Right lobe of liver (tissue), 4 donors: ENCODE measurements around the gene TFPT.
"Not testable (repeated sequence)": the region's sequence is repeated elsewhere in the genome, so short reads cannot be mapped to it uniquely, and the experiment has no call there.

Experiments used
- CTCF ChIP-seq, 4 donors: fragments of 200-600 bp in 3 of 4; fragments of 450-650 bp in 1 of 4; IDR thresholded peaks; one replicate each; pipeline versions ENCODE4 v1.5.1 to v1.8.0; 2016 to 2022; ENCODE audit warnings: antibody characterized with exemption in 4 of 4, mild to moderate bottlenecking in 2 of 4
- POLR2A ChIP-seq: fragments of 450-650 bp; IDR thresholded peaks from one replicate; pipeline ENCODE4 v1.6.1; 2017; ENCODE audit warnings: antibody characterized with exemption, mild to moderate bottlenecking
- donor health status: DM: no; HTN: no; CAD: no.
- donor health status: DM: no; HTN: no; CAD: no.
- donor health status: DM: no; HTN: yes; CAD: no.

GRCh38 chr19:54095859-54096616, 19.4 kb downstream of the TFPT start:
- TF ChIP-seq POLR2A; CTCF (IDR thresholded peaks at IDR 0.05): not testable (repeated sequence)
